HG03280 (cell line): Measurements from ENCODE around the gene TSLP.
A peak's percentile ranks its signal among the peaks of the same experiment; 100 is the strongest.

Source experiments
- ATAC-seq: cut with Tn5 transposase; IDR thresholded peaks from one replicate; pipeline ENCODE4 v1.9.1; 2021; ENCODE audit warnings: mild to moderate bottlenecking, moderate library complexity; ENCODE audit not compliant: unreplicated experiment

Gene TSLP

GRCh38 chr5:111071413-111071812 lies at the start of gene TSLP:
TSS of gene TSLP (plus strand) at chr5:111071713. CDS start at chr5:111071891, 178 bp downstream.
- no peak for ATAC-seq

- ATAC-seq = no peak
Measured at GRCh38 chr5:111022301-111022700, 49.2 kb upstream of the TSLP start.

GRCh38 chr5:111028865-111029264 lies 42.6 kb upstream of the TSLP start:
- ATAC-seq = no peak

- no peak for ATAC-seq
Measured at GRCh38 chr5:111043712-111044506, 27.6 kb upstream of the TSLP start.

GRCh38 chr5:111058064-111058463 lies 13.4 kb upstream of the TSLP start:
- no peak for ATAC-seq

GRCh38 chr5:111060169-111060568 lies 11.3 kb upstream of the TSLP start:
- no peak for ATAC-seq

- ATAC-seq = no peak
Measured at GRCh38 chr5:111061618-111062017, 9.9 kb upstream of the TSLP start.

- ATAC-seq = peak; percentile 70
Measured at GRCh38 chr5:111063709-111064322, 7.7 kb upstream of the TSLP start.

GRCh38 chr5:111066261-111066938 lies 5.1 kb upstream of the TSLP start:
- ATAC-seq = no peak

- ATAC-seq = no peak
Measured at GRCh38 chr5:111068213-111068612, 3.3 kb upstream of the TSLP start.

- no peak for ATAC-seq
Measured at GRCh38 chr5:111069839-111070238, 1.7 kb upstream of the TSLP start.

GRCh38 chr5:111070272-111071134 lies 1.0 kb upstream of the TSLP start:
- peak; percentile 47 for ATAC-seq

- ATAC-seq = peak; percentile 47
Measured at GRCh38 chr5:111072949-111073682, 1.6 kb downstream of the TSLP start.

GRCh38 chr5:111074244-111074643 lies 2.7 kb downstream of the TSLP start:
- ATAC-seq = no peak

- no peak for ATAC-seq
Measured at GRCh38 chr5:111075520-111075919, 4.0 kb downstream of the TSLP start.

GRCh38 chr5:111076091-111076490 lies 4.6 kb downstream of the TSLP start:
- no peak for ATAC-seq

- ATAC-seq = no peak
Measured at GRCh38 chr5:111077678-111078077, 6.2 kb downstream of the TSLP start.

GRCh38 chr5:111079846-111080245 lies 8.3 kb downstream of the TSLP start:
- ATAC-seq = no peak

GRCh38 chr5:111083323-111083722 lies 11.8 kb downstream of the TSLP start:
- ATAC-seq = no peak
